GM19240 (cell line): ENCODE data around the gene TMEM33.
"Not testable (repeated sequence)": the region's sequence is repeated elsewhere in the genome, so short reads cannot be mapped to it uniquely, and the experiment has no call there.

Experiments used
- DNase-seq: peaks from one replicate; pipeline ENCODE4 v3.0.0; 2011; ENCODE audit warnings: low spot score; ENCODE audit not compliant: insufficient read length

TMEM33 gene

GRCh38 chr4:41934901-41935651 lies at the start of gene TMEM33:
Gene TMEM33, plus strand, starts transcription at chr4:41935429. Its CDS starts 56 bp downstream, at chr4:41935485.
- DNase-seq = peak; percentile 73

GRCh38 chr4:41885456-41885855 lies 49.8 kb upstream of the TMEM33 start:
- no peak for DNase-seq

GRCh38 chr4:41887277-41887676 lies 48.0 kb upstream of the TMEM33 start:
- DNase-seq = no peak

GRCh38 chr4:41887821-41888686 lies 47.2 kb upstream of the TMEM33 start:
- no peak for DNase-seq

- no peak for DNase-seq
Observed at GRCh38 chr4:41888687-41889074, 46.5 kb upstream of the TMEM33 start.

GRCh38 chr4:41889317-41889716 lies 45.9 kb upstream of the TMEM33 start:
- DNase-seq = no peak

GRCh38 chr4:41890085-41890484 lies 45.1 kb upstream of the TMEM33 start:
- DNase-seq = no peak

GRCh38 chr4:41896648-41897047 lies 38.6 kb upstream of the TMEM33 start:
- DNase-seq = no peak

- no peak for DNase-seq
Observed at GRCh38 chr4:41897698-41898097, 37.5 kb upstream of the TMEM33 start.

- DNase-seq = not testable (repeated sequence)
Observed at GRCh38 chr4:41909136-41909535, 26.1 kb upstream of the TMEM33 start.

GRCh38 chr4:41912546-41912945 lies 22.7 kb upstream of the TMEM33 start:
- no peak for DNase-seq

- DNase-seq = no peak
Observed at GRCh38 chr4:41913509-41913908, 21.7 kb upstream of the TMEM33 start.

- DNase-seq = no peak
Observed at GRCh38 chr4:41918278-41918677, 17.0 kb upstream of the TMEM33 start.

GRCh38 chr4:41920416-41920815 lies 14.8 kb upstream of the TMEM33 start:
- not testable (repeated sequence) for DNase-seq

- no peak for DNase-seq
Observed at GRCh38 chr4:41921476-41921875, 13.8 kb upstream of the TMEM33 start.

- no peak for DNase-seq
Observed at GRCh38 chr4:41927796-41928499, 7.3 kb upstream of the TMEM33 start.

- no peak for DNase-seq
Observed at GRCh38 chr4:41930139-41930831, 4.9 kb upstream of the TMEM33 start.

- no peak for DNase-seq
Observed at GRCh38 chr4:41932988-41933387, 2.2 kb upstream of the TMEM33 start.

- DNase-seq = no peak
Observed at GRCh38 chr4:41933997-41934503, 1.2 kb upstream of the TMEM33 start.

GRCh38 chr4:41934514-41934900 lies 722 bp upstream of the TMEM33 start:
- no peak for DNase-seq

- DNase-seq = no peak
Observed at GRCh38 chr4:41935652-41936021, 408 bp downstream of the TMEM33 start.
